PC-9 (cell line): ENCODE measurements around the gene ABCG4. TPM values are rescaled to one million over a fixed set of nuclear protein-coding genes. Genes with fewer than 3 reads are reported as not detected.

Experiments used
- BruUV-seq: library from RNA; stranded (reverse); fragments of 400-500 nt; replicated peaks from 2 replicates; lab custom pipeline; 2021; lab: Mats Ljungman, UMichigan
- CTCF ChIA-PET: fragments of 300-600 bp; sonication (Branson Sonifier 250); formaldehyde crosslinking; loops from one replicate; lab custom pipeline; 2022; ENCODE audit warnings: antibody characterized with exemption; lab: Charles Lee
- POLR2A ChIA-PET: fragments of 300-600 bp; sonication (Branson Sonifier 250); formaldehyde crosslinking; loops from one replicate; lab custom pipeline; 2022; ENCODE audit warnings: antibody characterized with exemption; ENCODE audit not compliant: unreplicated experiment; lab: Charles Lee
- DNase-seq, 2 experiments: peaks; one replicate each; pipeline versions ENCODE4 v3.0.0 to v3.0.0-alpha.2; 2015 to 2022; ENCODE audit warnings: mixed read lengths in 1 of 2
- H2AFZ ChIP-seq: fragments of 200-600 bp; sonication (generic); 2 replicates; pipeline ENCODE4 v1.8.1; 2017; ENCODE audit warnings: antibody characterized with exemption
- H3F3A ChIP-seq: fragments of 200-600 bp; sonication (generic); 2 replicates; pipeline ENCODE4 v1.8.1; 2017; ENCODE audit warnings: antibody characterized with exemption, mild to moderate bottlenecking, low read depth; ENCODE audit not compliant: insufficient read depth
- H3K27ac ChIP-seq: fragments of 200-600 bp; sonication (generic); 2 replicates; pipeline ENCODE4 v1.6.1; 2016; ENCODE audit warnings: mixed run types
- H3K27me3 ChIP-seq: fragments of 200-600 bp; sonication (generic); 2 replicates; pipeline ENCODE4 v1.6.1; 2016; ENCODE audit warnings: low read depth, mixed run types; ENCODE audit not compliant: insufficient read depth
- H3K36me3 ChIP-seq: fragments of 200-600 bp; sonication (generic); 2 replicates; pipeline ENCODE4 v1.6.1; 2016; ENCODE audit warnings: low read depth, mixed run types
- H3K4me1 ChIP-seq: fragments of 200-600 bp; sonication (generic); replicated peaks from 2 replicates; pipeline ENCODE4 v1.6.1; 2016; ENCODE audit warnings: mixed run types; ENCODE audit not compliant: insufficient read depth
- H3K4me2 ChIP-seq: fragments of 200-600 bp; sonication (generic); 2 replicates; pipeline ENCODE4 v1.6.1; 2017; ENCODE audit warnings: mixed run types
- H3K4me3 ChIP-seq: fragments of 200-600 bp; sonication (generic); 2 replicates; pipeline ENCODE4 v1.6.1; 2016; ENCODE audit warnings: mixed run types
- H3K79me2 ChIP-seq: fragments of 200-600 bp; sonication (generic); 2 replicates; pipeline ENCODE4 v1.6.1; 2017; ENCODE audit warnings: low read depth, mixed run types
- H3K9me2 ChIP-seq: fragments of 200-600 bp; sonication (generic); 2 replicates; pipeline ENCODE4 v1.8.1; 2017; ENCODE audit warnings: mild to moderate bottlenecking; ENCODE audit not compliant: insufficient read depth
- H3K9me3 ChIP-seq: fragments of 200-600 bp; sonication (generic); 2 replicates; pipeline ENCODE4 v1.8.1; 2016; ENCODE audit warnings: low read depth; ENCODE audit not compliant: insufficient read depth
- H4K20me1 ChIP-seq: fragments of 200-600 bp; sonication (generic); 2 replicates; pipeline ENCODE4 v1.8.1; 2017; ENCODE audit not compliant: insufficient read depth
- CTCF ChIP-seq: fragments of 200-600 bp; sonication (generic); conservative IDR thresholded peaks from 2 replicates; pipeline ENCODE4 v1.6.1; 2017; ENCODE audit warnings: mixed run types, antibody characterized with exemption, mild to moderate bottlenecking, moderate library complexity
- EZH2 ChIP-seq: fragments of 200-600 bp; sonication (generic); IDR thresholded peaks from 2 replicates; pipeline ENCODE4 v1.8.0; 2017; ENCODE audit warnings: antibody characterized with exemption, low read depth
- intact Hi-C: fragments of 100-400 bp; cut with micrococcal nuclease; formaldehyde crosslinking; loops from one replicate; pipeline ENCODE4 v1.10.0; 2022; ENCODE audit not compliant: unreplicated experiment
- total RNA-seq: library from RNA; stranded (reverse); gene quantifications from 2 replicates; pipeline ENCODE4 v1.2.3, GENCODE V29; 2021

Gene ABCG4
- total RNA-seq, 1 experiment from 2014 or later, result 0.11 TPM

GRCh38 chr11:119118227-119118626 lies 30.6 kb upstream of the ABCG4 start:
- ChIA-PET CTCF (no interaction called here), POLR2A (no interaction called here)
- Histone ChIP-seq H2AFZ (no peak overlapping the region), H3K27me3 (no peaks in the 10 kb centered on the region), H3K36me3 (no peaks in the 10 kb centered on the region), H3K9me3 (no peaks in the 10 kb centered on the region), H3K79me2 (peaks cover 18% of the 10 kb centered on the region), H3K4me1 (peaks cover 18% of the 10 kb centered on the region), H3K4me2 (no peak overlapping the region), H3K9me2 (no peaks in the 10 kb centered on the region), H4K20me1 (peaks cover 7% of the 10 kb centered on the region; the same call in 1 of the 2 replicates), H3K4me3 (no peak overlapping the region), H3K27ac (no peak overlapping the region), H3F3A (peaks cover 14% of the 10 kb centered on the region; the same call in 1 of the 2 replicates)
- intact Hi-C loops, result no loop called here
- no peak for DNase-seq
- no TSS peak for BruUV-seq
- TF ChIP-seq EZH2 (no peak), CTCF (no peak)

- Histone ChIP-seq H3K4me1 (peaks cover 18% of the 10 kb centered on the region), H4K20me1 (peaks cover 7% of the 10 kb centered on the region; the same call in 1 of the 2 replicates), H3K9me2 (no peaks in the 10 kb centered on the region), H3K4me2 (no peak overlapping the region), H3K79me2 (peaks cover 22% of the 10 kb centered on the region), H3K9me3 (no peaks in the 10 kb centered on the region), H3F3A (peaks cover 14% of the 10 kb centered on the region; the same call in 1 of the 2 replicates), H3K27ac (no peak overlapping the region), H2AFZ (no peak overlapping the region), H3K36me3 (peaks cover 5% of the 10 kb centered on the region; the same call in 1 of the 2 replicates), H3K4me3 (no peak overlapping the region), H3K27me3 (no peaks in the 10 kb centered on the region)
- ChIA-PET POLR2A (interaction anchor here (0.6 kb wide), 1 partner anchor 130 kb away, joined by 4 read pairs; no protein-coding TSS in a partner anchor), CTCF (interaction anchor here (0.7 kb wide), 1 partner anchor 206 kb away, joined by 5 read pairs; no protein-coding TSS in a partner anchor)
- BruUV-seq, result no TSS peak
- intact Hi-C loops, result no loop called here
- TF ChIP-seq EZH2 (no peak), CTCF (no peak)
- no peak for DNase-seq
Observed at GRCh38 chr11:119118946-119119345, 29.9 kb upstream of the ABCG4 start.

GRCh38 chr11:119120639-119121007 lies 28.2 kb upstream of the ABCG4 start:
- H3K9me2 ChIP-seq, result no peaks in the 10 kb centered on the region
- no peaks in the 10 kb centered on the region for H3K27me3 ChIP-seq
- peak overlapping the region; percentile 91 for H2AFZ ChIP-seq
- no peaks in the 10 kb centered on the region for H3K9me3 ChIP-seq
- H3K4me2 ChIP-seq, result peak overlapping the region; percentile 94
- TF ChIP-seq EZH2 (no peak), CTCF (no peak)
- peaks cover 17% of the 10 kb centered on the region; the same call in 1 of the 2 replicates for H3F3A ChIP-seq
- peak overlapping the region; percentile 10; the same call in 1 of the 2 replicates for H3K27ac ChIP-seq
- BruUV-seq, result TSS peak; percentile 96
- H3K36me3 ChIP-seq, result peaks cover 12% of the 10 kb centered on the region; the same call in 1 of the 2 replicates
- CTCF ChIA-PET, result interaction anchor here (1.1 kb wide), 1 partner anchor 18 kb away, joined by 4 read pairs; the partner anchor contains the start of gene DPAGT1
- H3K4me1 ChIP-seq, result peaks cover 18% of the 10 kb centered on the region
- H3K4me3 ChIP-seq, result peak overlapping the region; percentile 75
- POLR2A ChIA-PET, result interaction anchor here (0.7 kb wide), 1 partner anchor 64 kb away, joined by 3 read pairs; no protein-coding TSS in a partner anchor
- no peak for DNase-seq
- H3K79me2 ChIP-seq, result peaks cover 29% of the 10 kb centered on the region
- intact Hi-C loops, result loop anchor here (2.0 kb wide), 1 partner anchor 14 kb away; the partner anchor contains the start of gene C2CD2L
- H4K20me1 ChIP-seq, result peaks cover 7% of the 10 kb centered on the region; the same call in 1 of the 2 replicates
